GM12892 (cell line): ENCODE data around the gene CCDC85A.

Experiments used
- POLR2A ChIP-seq: IDR thresholded peaks from 2 replicates; pipeline ENCODE4 v1.6.1; 2011; ENCODE audit warnings: low read depth, low read length, control low read depth
- POLR2AphosphoS5 ChIP-seq: IDR thresholded peaks from 2 replicates; pipeline ENCODE4 v1.6.1; 2011; ENCODE audit warnings: low read depth, low read length, control low read depth

DNA sequence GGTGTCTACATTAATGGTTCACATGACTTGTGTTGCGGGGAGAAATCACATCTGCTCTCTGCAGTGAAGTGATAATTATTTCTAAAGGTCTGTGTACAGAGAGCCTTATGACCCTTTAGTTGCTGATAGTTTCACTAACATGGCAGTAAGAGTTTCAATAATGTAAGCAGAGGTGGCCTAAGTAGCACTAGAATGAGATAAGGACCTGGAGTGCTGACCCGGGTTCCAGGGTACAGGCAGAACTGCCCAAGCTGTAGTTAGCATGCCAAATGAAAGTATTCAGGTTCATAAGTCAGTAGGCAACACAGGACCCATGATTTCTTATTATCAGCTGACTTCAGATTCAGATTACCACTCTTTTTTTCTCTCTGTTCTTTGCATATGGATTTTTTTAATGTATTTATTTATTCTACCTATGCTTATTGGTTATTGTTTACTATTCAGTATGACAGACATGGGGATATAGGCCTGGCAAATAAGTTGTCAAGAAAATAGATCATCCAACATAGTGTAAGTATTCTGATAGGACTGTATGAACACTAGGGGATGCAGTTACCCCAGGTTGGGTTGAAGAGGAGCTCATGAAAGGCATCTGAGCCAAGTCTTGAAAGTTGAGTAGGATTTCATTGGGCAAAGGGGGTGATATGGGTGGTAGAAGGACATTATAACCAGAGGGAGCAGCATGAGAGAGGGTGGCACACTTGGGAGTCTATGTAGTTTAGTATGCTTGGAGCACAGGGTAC lies 105.2 kb downstream of the CCDC85A start:
- no peak for TF ChIP-seq POLR2A
- TF ChIP-seq POLR2AphosphoS5: no peak
